BE2C (cell line): ENCODE results near the gene NIPAL1.

ENCODE experiments used
- DNase-seq: peaks from one replicate; pipeline ENCODE4 v3.0.0-alpha.2; 2020
- H3K27me3 ChIP-seq: fragments of 250-450 bp; sonication (Bioruptor Pico); 2 replicates; pipeline ENCODE4 v1.5.1; 2020; ENCODE audit warnings: mild to moderate bottlenecking
- H3K36me3 ChIP-seq: fragments of 250-450 bp; sonication (Bioruptor Pico); 2 replicates; pipeline ENCODE4 v1.5.1; 2020; ENCODE audit warnings: mild to moderate bottlenecking
- H3K4me1 ChIP-seq: fragments of 250-450 bp; sonication (Bioruptor Pico); 2 replicates; pipeline ENCODE4 v1.5.1; 2020
- H3K4me3 ChIP-seq: 2 replicates; pipeline ENCODE4 v1.5.1; 2011; ENCODE audit warnings: low read depth, low read length
- H3K9me3 ChIP-seq: fragments of 250-450 bp; sonication (Bioruptor Pico); 2 replicates; pipeline ENCODE4 v1.5.1; 2020
- TF ChIP-seq, protein P1 (sequence below): IDR thresholded peaks from 2 replicates; pipeline ENCODE4 v1.5.1; 2012; ENCODE audit warnings: mild to moderate bottlenecking, low read depth, low read length

NIPAL1 gene

DNA sequence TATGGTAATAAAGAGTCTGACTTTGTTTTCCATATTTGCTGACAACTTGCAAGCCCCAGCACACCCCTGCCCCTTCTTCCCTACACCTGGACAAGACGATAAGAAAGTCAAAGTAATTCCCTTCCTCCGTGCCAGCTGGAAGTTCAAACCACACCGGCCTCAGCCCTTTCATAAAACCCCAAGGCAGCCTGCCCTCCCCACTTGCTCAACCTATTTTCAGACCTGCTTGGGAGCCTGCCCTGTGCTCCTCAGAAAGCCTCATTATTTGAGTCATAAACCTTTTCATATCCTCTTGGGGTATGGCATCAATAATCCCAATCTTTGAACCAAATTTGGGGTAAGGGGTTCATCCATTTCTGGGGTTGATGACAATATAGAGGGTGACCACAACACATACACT lies 29.5 kb downstream of the NIPAL1 start:
- Histone ChIP-seq H3K4me1 (no peaks in the 10 kb centered on the region), H3K36me3 (no peaks in the 10 kb centered on the region), H3K27me3 (0 out of 2 replicates have a peak, but pooled peaks cover 8% of the 10 kb centered on the region), H3K4me3 (no peak overlapping the region), H3K9me3 (no peaks in the 10 kb centered on the region)
- TF ChIP-seq, protein P1, sequence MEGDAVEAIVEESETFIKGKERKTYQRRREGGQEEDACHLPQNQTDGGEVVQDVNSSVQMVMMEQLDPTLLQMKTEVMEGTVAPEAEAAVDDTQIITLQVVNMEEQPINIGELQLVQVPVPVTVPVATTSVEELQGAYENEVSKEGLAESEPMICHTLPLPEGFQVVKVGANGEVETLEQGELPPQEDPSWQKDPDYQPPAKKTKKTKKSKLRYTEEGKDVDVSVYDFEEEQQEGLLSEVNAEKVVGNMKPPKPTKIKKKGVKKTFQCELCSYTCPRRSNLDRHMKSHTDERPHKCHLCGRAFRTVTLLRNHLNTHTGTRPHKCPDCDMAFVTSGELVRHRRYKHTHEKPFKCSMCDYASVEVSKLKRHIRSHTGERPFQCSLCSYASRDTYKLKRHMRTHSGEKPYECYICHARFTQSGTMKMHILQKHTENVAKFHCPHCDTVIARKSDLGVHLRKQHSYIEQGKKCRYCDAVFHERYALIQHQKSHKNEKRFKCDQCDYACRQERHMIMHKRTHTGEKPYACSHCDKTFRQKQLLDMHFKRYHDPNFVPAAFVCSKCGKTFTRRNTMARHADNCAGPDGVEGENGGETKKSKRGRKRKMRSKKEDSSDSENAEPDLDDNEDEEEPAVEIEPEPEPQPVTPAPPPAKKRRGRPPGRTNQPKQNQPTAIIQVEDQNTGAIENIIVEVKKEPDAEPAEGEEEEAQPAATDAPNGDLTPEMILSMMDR: no peak
- DNase-seq: no peak

- no peak overlapping the region for H3K4me3 ChIP-seq
- TF ChIP-seq, protein P1: no peak
- DNase-seq: no peak
Measured at GRCh38 chr4:48047421-48047844, 30.9 kb downstream of the NIPAL1 start.

GRCh38 chr4:48047896-48048295 lies 31.3 kb downstream of the NIPAL1 start:
- Histone ChIP-seq H3K36me3 (no peaks in the 10 kb centered on the region), H3K4me3 (no peak overlapping the region), H3K9me3 (no peaks in the 10 kb centered on the region), H3K27me3 (0 out of 2 replicates have a peak, but pooled peaks cover 5% of the 10 kb centered on the region), H3K4me1 (no peaks in the 10 kb centered on the region)
- DNase-seq: no peak
- TF ChIP-seq, protein P1: no peak

More at GRCh38 chr4:48047421-48047844, 30.9 kb downstream of the NIPAL1 start:
- Histone ChIP-seq H3K9me3 (no peaks in the 10 kb centered on the region), H3K27me3 (0 out of 2 replicates have a peak, but pooled peaks cover 5% of the 10 kb centered on the region), H3K4me1 (no peaks in the 10 kb centered on the region), H3K36me3 (no peaks in the 10 kb centered on the region)

DNA sequence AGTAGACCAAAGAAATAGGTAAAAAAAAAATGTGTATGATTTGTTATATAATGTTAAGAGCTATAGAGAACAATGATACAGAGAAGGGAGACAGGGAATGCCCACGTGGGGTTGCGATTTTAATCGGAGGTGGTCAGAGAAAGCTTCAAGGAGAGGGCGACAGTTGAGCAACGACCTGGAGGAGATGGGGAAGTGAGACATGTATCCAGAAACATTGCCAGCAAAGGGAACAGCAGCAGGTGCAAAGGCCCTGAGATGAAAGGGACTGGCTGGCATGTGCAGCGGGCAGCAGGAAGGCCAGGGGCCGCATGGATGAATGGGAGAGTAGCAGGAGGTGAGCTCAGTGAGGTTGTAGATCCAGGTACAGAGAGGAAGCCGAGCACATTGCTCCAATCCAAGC lies 32.9 kb downstream of the NIPAL1 start:
- TF ChIP-seq, protein P1: no peak
- no peaks in the 10 kb centered on the region for H3K4me1 ChIP-seq

DNA sequence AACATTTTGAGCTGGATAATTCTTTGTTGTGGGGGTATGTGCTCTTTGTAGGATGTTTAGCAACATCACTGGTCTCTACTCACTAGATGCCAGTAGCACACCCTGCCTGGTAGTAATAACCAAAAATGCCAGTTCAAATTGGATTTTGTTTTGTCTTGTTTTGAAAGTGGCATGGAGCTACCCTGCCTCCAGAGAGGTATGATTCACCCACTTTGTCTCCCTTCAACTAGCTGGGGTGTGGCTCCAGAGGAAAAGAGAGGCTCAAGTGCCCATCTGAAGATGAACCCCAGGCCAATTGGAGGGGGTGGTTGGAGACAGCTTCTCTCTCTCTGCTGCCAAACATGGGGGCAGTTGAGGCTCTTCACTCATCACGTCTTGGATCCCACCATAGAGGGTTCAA lies 34.5 kb downstream of the NIPAL1 start:
- Histone ChIP-seq H3K36me3 (no peaks in the 10 kb centered on the region), H3K4me3 (no peak overlapping the region), H3K4me1 (no peaks in the 10 kb centered on the region), H3K9me3 (no peaks in the 10 kb centered on the region), H3K27me3 (no peaks in the 10 kb centered on the region)
- TF ChIP-seq, protein P1: no peak
- no peak for DNase-seq

More for the DNA sequence above, 32.9 kb downstream of the NIPAL1 start:
- Histone ChIP-seq H3K9me3 (no peaks in the 10 kb centered on the region), H3K4me3 (no peak overlapping the region), H3K27me3 (0 out of 2 replicates have a peak, but pooled peaks cover 5% of the 10 kb centered on the region), H3K36me3 (no peaks in the 10 kb centered on the region)
- DNase-seq: no peak

DNA sequence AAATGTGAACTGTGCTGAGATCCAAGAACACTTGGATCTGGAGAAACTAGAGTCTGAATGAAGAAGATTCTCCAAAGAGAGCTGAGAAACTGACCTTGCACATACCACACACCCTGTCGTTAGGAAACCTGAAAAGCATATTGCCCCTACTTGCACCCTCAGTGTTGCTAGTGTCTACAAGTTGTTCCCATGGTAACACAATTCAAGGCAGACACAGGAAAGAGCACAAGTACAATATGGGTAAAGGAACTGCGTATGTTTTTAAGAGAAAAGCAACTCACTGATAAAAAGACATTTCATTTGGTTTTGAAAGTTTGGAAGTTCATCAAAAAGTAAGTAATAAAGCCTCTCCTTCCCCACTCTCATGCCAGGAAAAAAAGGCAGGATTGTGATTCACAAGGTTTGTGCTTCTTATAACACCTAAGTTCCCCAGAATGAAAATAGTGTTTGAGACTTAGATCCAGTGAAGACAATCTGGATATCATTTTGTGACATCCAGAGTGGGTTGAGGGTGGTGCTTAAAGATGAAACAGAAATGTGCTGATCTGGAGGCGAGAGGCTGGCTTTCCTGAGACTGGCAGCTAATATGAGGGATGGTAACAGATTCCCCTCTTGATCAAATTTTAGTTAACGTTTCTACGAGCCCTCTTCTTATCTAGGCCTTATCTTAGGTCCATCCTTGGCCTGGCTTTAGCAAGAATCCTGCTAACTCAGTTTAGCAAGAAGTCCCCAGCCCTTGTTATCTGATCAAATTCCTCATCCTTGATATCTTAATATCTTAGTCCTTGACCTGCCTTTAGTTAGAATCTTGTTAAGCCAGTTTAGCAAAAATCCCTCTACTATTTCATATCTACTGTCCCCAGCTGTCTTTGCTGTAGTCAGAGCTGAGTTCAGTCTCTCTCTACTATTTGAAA lies 42.3 kb downstream of the NIPAL1 start:
- H3K27me3 ChIP-seq: no peaks in the 10 kb centered on the region
- H3K4me3 ChIP-seq: no peak overlapping the region
- TF ChIP-seq, protein P1: no peak
- no peak for DNase-seq
- H3K4me1 ChIP-seq: no peaks in the 10 kb centered on the region
- no peaks in the 10 kb centered on the region for H3K36me3 ChIP-seq
- no peaks in the 10 kb centered on the region for H3K9me3 ChIP-seq
